Measurements from ENCODE around the gene NTN1.

Gene NTN1

GRCh38 chr17:9004132-9004960 is 17.0 kb upstream of the NTN1 start:
- DNase-seq, result no peak
- H3K9me3 ChIP-seq, result no peaks in the 10 kb centered on the region
- peaks cover 22% of the 10 kb centered on the region for H3K27me3 ChIP-seq
- TF ChIP-seq CTCF (IDR thresholded peaks at IDR 0.05; ENCODE audit: low read depth, low read length), result no peak
- H3K4me3 ChIP-seq (ENCODE audit: low read depth, low read length), result no peak overlapping the region
- H3K4me1 ChIP-seq, result no peaks in the 10 kb centered on the region
- H3K36me3 ChIP-seq, result no peaks in the 10 kb centered on the region

GRCh38 chr17:9004961-9005285 is 16.4 kb upstream of the NTN1 start:
- no peak for TF ChIP-seq CTCF (IDR thresholded peaks at IDR 0.05; ENCODE audit: low read depth, low read length)
- Histone ChIP-seq H3K4me3 (ENCODE audit: low read depth, low read length) (no peak overlapping the region), H3K4me1 (no peaks in the 10 kb centered on the region), H3K27me3 (peaks cover 22% of the 10 kb centered on the region), H3K9me3 (no peaks in the 10 kb centered on the region), H3K36me3 (no peaks in the 10 kb centered on the region)
- no peak for DNase-seq

- H3K36me3 ChIP-seq, result no peaks in the 10 kb centered on the region
- no peaks in the 10 kb centered on the region for H3K9me3 ChIP-seq
- no peaks in the 10 kb centered on the region for H3K4me1 ChIP-seq
- H3K4me3 ChIP-seq (ENCODE audit: low read depth, low read length), result no peak overlapping the region
- peaks cover 22% of the 10 kb centered on the region for H3K27me3 ChIP-seq
- TF ChIP-seq CTCF (IDR thresholded peaks at IDR 0.05; ENCODE audit: low read depth, low read length), result no peak
- DNase-seq, result no peak
Observed at GRCh38 chr17:9006175-9006767, 15.0 kb upstream of the NTN1 start.

GRCh38 chr17:9007052-9007714 is 14.1 kb upstream of the NTN1 start:
- Histone ChIP-seq H3K27me3 (peaks cover 22% of the 10 kb centered on the region), H3K4me1 (no peaks in the 10 kb centered on the region), H3K36me3 (no peaks in the 10 kb centered on the region), H3K9me3 (no peaks in the 10 kb centered on the region), H3K4me3 (ENCODE audit: low read depth, low read length) (no peak overlapping the region)
- no peak for DNase-seq
- no peak for TF ChIP-seq CTCF (IDR thresholded peaks at IDR 0.05; ENCODE audit: low read depth, low read length)

- DNase-seq, result no peak
- H3K4me3 ChIP-seq (ENCODE audit: low read depth, low read length), result no peak overlapping the region
- no peaks in the 10 kb centered on the region for H3K36me3 ChIP-seq
- peaks cover 7% of the 10 kb centered on the region for H3K27me3 ChIP-seq
- no peaks in the 10 kb centered on the region for H3K4me1 ChIP-seq
- no peak for TF ChIP-seq CTCF (IDR thresholded peaks at IDR 0.05; ENCODE audit: low read depth, low read length)
- H3K9me3 ChIP-seq, result no peaks in the 10 kb centered on the region
Observed at GRCh38 chr17:9009096-9009495, 12.2 kb upstream of the NTN1 start.

GRCh38 chr17:9009737-9010136 is 11.6 kb upstream of the NTN1 start:
- H3K4me3 ChIP-seq (ENCODE audit: low read depth, low read length), result no peak overlapping the region
- H3K4me1 ChIP-seq, result no peaks in the 10 kb centered on the region
- no peak for TF ChIP-seq CTCF (IDR thresholded peaks at IDR 0.05; ENCODE audit: low read depth, low read length)
- H3K9me3 ChIP-seq, result no peaks in the 10 kb centered on the region
- H3K27me3 ChIP-seq, result peaks cover under 1% of the 10 kb centered on the region; the same call in 1 of the 2 replicates
- DNase-seq, result no peak
- no peaks in the 10 kb centered on the region for H3K36me3 ChIP-seq

Measured in BE2C (cell line).